Ishikawa (cell line): ENCODE measurements around the gene TMBIM4.

Experiments
- CEBPB ChIP-seq: IDR thresholded peaks from 2 replicates; pipeline ENCODE4 v1.6.1; 2012
- CREB1 ChIP-seq: IDR thresholded peaks from 2 replicates; pipeline ENCODE4 v1.6.1; 2012; ENCODE audit warnings: low read depth
- EGR1 ChIP-seq: IDR thresholded peaks from 2 replicates; pipeline ENCODE4 v1.6.1; 2012
- EP300 ChIP-seq: IDR thresholded peaks from 2 replicates; pipeline ENCODE4 v1.6.1; 2012; ENCODE audit warnings: borderline replicate concordance
- NFIC ChIP-seq: IDR thresholded peaks from 2 replicates; pipeline ENCODE4 v1.6.1; 2012
- RAD21 ChIP-seq: IDR thresholded peaks from 2 replicates; pipeline ENCODE4 v1.6.1; 2012; ENCODE audit warnings: low read depth
- TAF1 ChIP-seq: IDR thresholded peaks from 2 replicates; pipeline ENCODE4 v1.6.1; 2012; ENCODE audit warnings: low read depth, mild to moderate bottlenecking
- TCF12 ChIP-seq: IDR thresholded peaks from 2 replicates; pipeline ENCODE4 v1.6.1; 2012; ENCODE audit warnings: low read depth
- TEAD4 ChIP-seq: IDR thresholded peaks from 2 replicates; pipeline ENCODE4 v1.6.1; 2012
- ZBTB7A ChIP-seq: IDR thresholded peaks from 2 replicates; pipeline ENCODE4 v1.6.1; 2012; ENCODE audit warnings: low read depth
- TF ChIP-seq, protein P1 (sequence below): IDR thresholded peaks from 2 replicates; pipeline ENCODE4 v1.6.1; 2012
- TF ChIP-seq, protein P2 (sequence below): IDR thresholded peaks from 2 replicates; pipeline ENCODE4 v1.6.1; 2012; ENCODE audit warnings: low read depth, mild to moderate bottlenecking

DNA sequence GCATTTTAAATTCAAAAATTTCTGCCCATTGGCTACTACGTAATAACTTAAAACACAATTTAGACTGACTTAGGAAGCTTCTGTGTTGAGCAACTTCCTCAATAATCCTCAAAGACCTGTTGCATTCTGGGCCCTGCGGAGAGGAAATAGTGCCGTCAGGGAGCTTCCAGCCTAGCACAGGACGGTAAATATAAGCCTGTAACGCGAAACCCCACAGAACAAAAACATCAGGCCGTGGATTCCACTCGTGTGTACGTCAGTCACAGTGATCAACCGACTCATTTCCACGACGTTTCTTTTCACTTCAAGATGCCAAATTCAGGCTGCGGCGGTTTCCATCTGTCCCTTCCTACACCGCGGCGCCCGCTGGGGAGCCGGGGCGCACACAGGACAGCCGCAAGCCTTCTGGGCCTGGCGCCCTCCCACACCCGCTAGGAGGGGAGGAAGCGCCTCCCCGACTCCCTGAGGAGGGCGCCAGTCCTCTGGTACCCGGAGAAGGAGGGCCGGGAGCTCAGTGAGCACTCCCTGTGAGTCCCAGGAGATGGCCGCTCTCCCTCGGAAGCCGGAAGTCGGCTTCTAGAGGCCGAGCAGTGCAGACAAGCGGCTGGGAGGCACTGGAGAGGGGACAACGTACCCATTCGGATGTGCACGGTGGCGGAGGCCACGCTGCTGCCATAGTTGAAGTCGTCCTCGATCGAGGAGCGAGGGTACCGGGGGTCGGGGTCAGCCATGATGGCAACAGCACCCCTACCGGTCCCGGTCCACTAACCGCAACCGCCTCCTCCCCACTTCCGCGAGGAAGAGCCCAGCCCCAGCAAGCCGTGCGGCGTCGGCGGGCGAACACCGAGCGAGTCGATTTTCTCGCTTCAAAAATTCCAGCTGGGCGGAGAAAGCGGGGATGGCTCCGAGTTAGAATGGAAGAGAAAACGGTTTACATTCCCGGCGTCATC lies at the start of gene TMBIM4:
- TF ChIP-seq ZBTB7A (peak; percentile 86), RAD21 (0 out of 2 replicates have a peak, but pooled peaks have one; percentile 5), CREB1 (no peak), TAF1 (peak; percentile 87), EP300 (peak; percentile 41; the same call in 1 of the 2 replicates), NFIC (no peak; the same call in 1 of the 2 replicates), TCF12 (peak; percentile 71), TEAD4 (peak; percentile 47), CEBPB (peak; percentile 95), EGR1 (peak; percentile 37; the same call in 1 of the 2 replicates)
- TF ChIP-seq, protein P1, sequence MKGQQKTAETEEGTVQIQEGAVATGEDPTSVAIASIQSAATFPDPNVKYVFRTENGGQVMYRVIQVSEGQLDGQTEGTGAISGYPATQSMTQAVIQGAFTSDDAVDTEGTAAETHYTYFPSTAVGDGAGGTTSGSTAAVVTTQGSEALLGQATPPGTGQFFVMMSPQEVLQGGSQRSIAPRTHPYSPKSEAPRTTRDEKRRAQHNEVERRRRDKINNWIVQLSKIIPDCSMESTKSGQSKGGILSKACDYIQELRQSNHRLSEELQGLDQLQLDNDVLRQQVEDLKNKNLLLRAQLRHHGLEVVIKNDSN, result peak; percentile 5; the same call in 1 of the 2 replicates
- TF ChIP-seq, protein P2, sequence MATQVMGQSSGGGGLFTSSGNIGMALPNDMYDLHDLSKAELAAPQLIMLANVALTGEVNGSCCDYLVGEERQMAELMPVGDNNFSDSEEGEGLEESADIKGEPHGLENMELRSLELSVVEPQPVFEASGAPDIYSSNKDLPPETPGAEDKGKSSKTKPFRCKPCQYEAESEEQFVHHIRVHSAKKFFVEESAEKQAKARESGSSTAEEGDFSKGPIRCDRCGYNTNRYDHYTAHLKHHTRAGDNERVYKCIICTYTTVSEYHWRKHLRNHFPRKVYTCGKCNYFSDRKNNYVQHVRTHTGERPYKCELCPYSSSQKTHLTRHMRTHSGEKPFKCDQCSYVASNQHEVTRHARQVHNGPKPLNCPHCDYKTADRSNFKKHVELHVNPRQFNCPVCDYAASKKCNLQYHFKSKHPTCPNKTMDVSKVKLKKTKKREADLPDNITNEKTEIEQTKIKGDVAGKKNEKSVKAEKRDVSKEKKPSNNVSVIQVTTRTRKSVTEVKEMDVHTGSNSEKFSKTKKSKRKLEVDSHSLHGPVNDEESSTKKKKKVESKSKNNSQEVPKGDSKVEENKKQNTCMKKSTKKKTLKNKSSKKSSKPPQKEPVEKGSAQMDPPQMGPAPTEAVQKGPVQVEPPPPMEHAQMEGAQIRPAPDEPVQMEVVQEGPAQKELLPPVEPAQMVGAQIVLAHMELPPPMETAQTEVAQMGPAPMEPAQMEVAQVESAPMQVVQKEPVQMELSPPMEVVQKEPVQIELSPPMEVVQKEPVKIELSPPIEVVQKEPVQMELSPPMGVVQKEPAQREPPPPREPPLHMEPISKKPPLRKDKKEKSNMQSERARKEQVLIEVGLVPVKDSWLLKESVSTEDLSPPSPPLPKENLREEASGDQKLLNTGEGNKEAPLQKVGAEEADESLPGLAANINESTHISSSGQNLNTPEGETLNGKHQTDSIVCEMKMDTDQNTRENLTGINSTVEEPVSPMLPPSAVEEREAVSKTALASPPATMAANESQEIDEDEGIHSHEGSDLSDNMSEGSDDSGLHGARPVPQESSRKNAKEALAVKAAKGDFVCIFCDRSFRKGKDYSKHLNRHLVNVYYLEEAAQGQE, result no peak
